OCI-LY7 (cell line): ENCODE data around the gene PET100.

Experiments
- CTCF ChIP-seq: fragments of 200-600 bp; sonication (generic); conservative IDR thresholded peaks from 2 replicates; pipeline ENCODE4 v1.5.1; 2014; ENCODE audit warnings: mild to moderate bottlenecking, antibody characterized with exemption, low read length, moderate library complexity, mixed read lengths
- EZH2phosphoT487 ChIP-seq: fragments of 200-600 bp; sonication (generic); IDR thresholded peaks from 2 replicates; pipeline ENCODE4 v1.6.1; 2018; ENCODE audit warnings: low read depth, borderline replicate concordance, mild to moderate bottlenecking, mixed run types, antibody characterized with exemption, low read length, moderate library complexity, mixed read lengths

GRCh38 chr19:7638802-7639465, 9.3 kb downstream of the PET100 start:
- TF ChIP-seq CTCF (no peak), EZH2phosphoT487 (no peak)
